Nephron (organoid): ENCODE results near the gene UBASH3A.

Source experiments
- H3K27ac Mint-ChIP-seq, 3 experiments: 2 replicates each; pipeline ENCODE4 v1.8.0; 2020; ENCODE audit warnings: mixed read lengths in 3 of 3, mild to moderate bottlenecking in 2 of 3, moderate library complexity in 1 of 3
- H3K27me3 Mint-ChIP-seq: 2 replicates; pipeline ENCODE4 v1.8.0; 2021; ENCODE audit warnings: low read depth, mild to moderate bottlenecking, moderate library complexity, mixed read lengths
- H3K36me3 Mint-ChIP-seq: 2 replicates; pipeline ENCODE4 v1.8.0; 2020; ENCODE audit warnings: low read depth, mixed read lengths
- H3K4me1 Mint-ChIP-seq: 2 replicates; pipeline ENCODE4 v1.8.0; 2020; ENCODE audit warnings: mixed read lengths
- H3K4me3 Mint-ChIP-seq, 3 experiments: 2 replicates each; pipeline ENCODE4 v1.8.0; 2020; ENCODE audit warnings: mild to moderate bottlenecking in 3 of 3, mixed read lengths in 3 of 3, moderate library complexity in 2 of 3
- H3K9me3 Mint-ChIP-seq: 2 replicates; pipeline ENCODE4 v1.8.0; 2020; ENCODE audit warnings: mixed read lengths
- CTCF ChIP-seq, 3 experiments: fragments of 200-600 bp; sonication (generic); IDR thresholded peaks; one replicate each; pipeline ENCODE4 v1.5.0; 2021; ENCODE audit warnings: antibody characterized with exemption in 3 of 3; ENCODE audit not compliant: unreplicated experiment in 3 of 3

UBASH3A gene

DNA sequence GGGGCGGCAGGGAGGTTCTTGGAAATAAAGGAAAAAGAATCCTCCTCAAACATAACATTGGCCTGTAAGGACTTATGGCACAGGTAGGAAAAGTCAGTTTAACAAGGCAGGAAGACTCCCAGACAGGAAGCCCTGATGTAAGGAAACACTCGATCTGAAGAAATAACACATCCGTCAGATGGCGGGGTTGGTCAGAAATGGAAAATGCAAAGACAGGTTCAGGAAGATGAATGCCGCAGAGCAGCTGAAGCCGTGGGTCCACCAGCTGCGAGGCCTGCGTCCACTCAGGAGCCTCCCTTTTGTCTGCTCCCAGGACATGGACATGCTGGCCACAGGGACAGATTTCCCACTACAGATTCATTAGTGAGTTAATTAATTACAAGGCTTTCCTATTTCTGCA lies 88.5 kb downstream of the UBASH3A start:
- Mint-ChIP-seq H3K9me3 (no peaks in the 10 kb centered on the region), H3K4me3 (no peak overlapping the region), H3K27ac (peak overlapping the region; percentile 33 to 77 (median 63)), H3K36me3 (no peaks in the 10 kb centered on the region), H3K27me3 (peaks cover 32% of the 10 kb centered on the region), H3K4me1 (peaks cover 9% of the 10 kb centered on the region)
- TF ChIP-seq CTCF (IDR thresholded peaks at IDR 0.05; ENCODE audit: unreplicated experiment in 3 of 3), result no peak

- H3K9me3 Mint-ChIP-seq, result no peaks in the 10 kb centered on the region
- no peak overlapping the region for H3K4me3 Mint-ChIP-seq
- no peak for TF ChIP-seq CTCF (IDR thresholded peaks at IDR 0.05; ENCODE audit: unreplicated experiment in 3 of 3)
- peak overlapping the region in 1 of 3 experiments; percentile 63 for H3K27ac Mint-ChIP-seq
- no peaks in the 10 kb centered on the region for H3K36me3 Mint-ChIP-seq
- peaks cover 25% of the 10 kb centered on the region for H3K27me3 Mint-ChIP-seq
- H3K4me1 Mint-ChIP-seq, result peaks cover 10% of the 10 kb centered on the region
Measured at GRCh38 chr21:42493109-42494060, 89.7 kb downstream of the UBASH3A start.

GRCh38 chr21:42495027-42495426 lies 91.3 kb downstream of the UBASH3A start:
- Mint-ChIP-seq H3K27ac (no peak overlapping the region), H3K36me3 (no peaks in the 10 kb centered on the region), H3K27me3 (peaks cover 18% of the 10 kb centered on the region), H3K4me1 (peaks cover 10% of the 10 kb centered on the region), H3K9me3 (no peaks in the 10 kb centered on the region), H3K4me3 (peak overlapping the region; percentile 87 to 92 (median 87))
- TF ChIP-seq CTCF (IDR thresholded peaks at IDR 0.05; ENCODE audit: unreplicated experiment in 3 of 3), result no peak

- Mint-ChIP-seq H3K9me3 (no peaks in the 10 kb centered on the region), H3K27me3 (peaks cover 18% of the 10 kb centered on the region), H3K4me1 (peaks cover 10% of the 10 kb centered on the region), H3K36me3 (no peaks in the 10 kb centered on the region), H3K4me3 (peak overlapping the region; percentile 87 to 92 (median 87)), H3K27ac (peak overlapping the region; percentile 47 to 87 (median 51))
- TF ChIP-seq CTCF (IDR thresholded peaks at IDR 0.05; ENCODE audit: unreplicated experiment in 3 of 3), result no peak
Measured at GRCh38 chr21:42495765-42496119, 92.0 kb downstream of the UBASH3A start.

GRCh38 chr21:42496120-42496838 lies 92.6 kb downstream of the UBASH3A start, which contains the start of gene RSPH1:
TSS of gene RSPH1 (minus strand) at chr21:42496224. CDS start at chr21:42496186, 38 bp downstream.
- peaks cover 15% of the 10 kb centered on the region for H3K27me3 Mint-ChIP-seq
- H3K27ac Mint-ChIP-seq, result peak within 1 kb of the TSS; percentile 47 to 87 (median 51)
- H3K36me3 Mint-ChIP-seq, result no peaks in the 10 kb centered on the region
- TF ChIP-seq CTCF (IDR thresholded peaks at IDR 0.05; ENCODE audit: unreplicated experiment in 3 of 3), result peak in 1 of 3 experiments; percentile 23
- no peaks in the 10 kb centered on the region for H3K9me3 Mint-ChIP-seq
- H3K4me3 Mint-ChIP-seq, result peak within 1 kb of the TSS; percentile 87 to 92 (median 87)
- peaks cover 10% of the 10 kb centered on the region for H3K4me1 Mint-ChIP-seq
